Memory B cell (primary cell): Measurements from ENCODE around the gene PSMD1.
A peak's percentile ranks its signal among the peaks of the same experiment; 100 is the strongest.

Source experiments
- ATAC-seq: fragments of 150-1000 bp; cut with Tn5 transposase; 2 replicates; pipeline ENCODE4 v1.10.0; 2021; ENCODE audit warnings: low read depth, mild to moderate bottlenecking, moderate library complexity
- DNase-seq, 2 donors: peaks; one replicate each; pipeline ENCODE4 v3.0.0; 2022; ENCODE audit warnings: low spot score in 2 of 2
- H3K27ac Mint-ChIP-seq: one replicate; pipeline ENCODE4 v1.8.0; 2022; ENCODE audit warnings: mild to moderate bottlenecking, moderate library complexity, mixed read lengths
- H3K27me3 Mint-ChIP-seq: one replicate; pipeline ENCODE4 v1.8.0; 2022; ENCODE audit warnings: mixed read lengths
- H3K36me3 Mint-ChIP-seq: one replicate; pipeline ENCODE4 v1.8.0; 2022; ENCODE audit warnings: mild to moderate bottlenecking, mixed read lengths
- H3K4me1 Mint-ChIP-seq: one replicate; pipeline ENCODE4 v1.8.0; 2022; ENCODE audit warnings: mixed read lengths
- H3K4me3 Mint-ChIP-seq: one replicate; pipeline ENCODE4 v1.8.0; 2022; ENCODE audit warnings: mild to moderate bottlenecking, moderate library complexity, mixed read lengths
- H3K9me3 Mint-ChIP-seq: one replicate; pipeline ENCODE4 v1.8.0; 2022; ENCODE audit warnings: mixed read lengths

Gene PSMD1

GRCh38 chr2:231056453-231057416, at the start of gene PSMD1:
TSS of gene PSMD1 (plus strand) at chr2:231056867. CDS start at chr2:231057026, 159 bp downstream.
- Mint-ChIP-seq H3K36me3 (peaks cover 1% of the 10 kb centered on the region), H3K9me3 (no peaks in the 10 kb centered on the region), H3K4me1 (peaks cover 34% of the 10 kb centered on the region), H3K27me3 (peaks cover 6% of the 10 kb centered on the region), H3K4me3 (peak within 1 kb of the TSS; percentile 100), H3K27ac (peak within 1 kb of the TSS; percentile 98)
- ATAC-seq (peak; percentile 81), DNase-seq (peak; percentile 97)

DNA sequence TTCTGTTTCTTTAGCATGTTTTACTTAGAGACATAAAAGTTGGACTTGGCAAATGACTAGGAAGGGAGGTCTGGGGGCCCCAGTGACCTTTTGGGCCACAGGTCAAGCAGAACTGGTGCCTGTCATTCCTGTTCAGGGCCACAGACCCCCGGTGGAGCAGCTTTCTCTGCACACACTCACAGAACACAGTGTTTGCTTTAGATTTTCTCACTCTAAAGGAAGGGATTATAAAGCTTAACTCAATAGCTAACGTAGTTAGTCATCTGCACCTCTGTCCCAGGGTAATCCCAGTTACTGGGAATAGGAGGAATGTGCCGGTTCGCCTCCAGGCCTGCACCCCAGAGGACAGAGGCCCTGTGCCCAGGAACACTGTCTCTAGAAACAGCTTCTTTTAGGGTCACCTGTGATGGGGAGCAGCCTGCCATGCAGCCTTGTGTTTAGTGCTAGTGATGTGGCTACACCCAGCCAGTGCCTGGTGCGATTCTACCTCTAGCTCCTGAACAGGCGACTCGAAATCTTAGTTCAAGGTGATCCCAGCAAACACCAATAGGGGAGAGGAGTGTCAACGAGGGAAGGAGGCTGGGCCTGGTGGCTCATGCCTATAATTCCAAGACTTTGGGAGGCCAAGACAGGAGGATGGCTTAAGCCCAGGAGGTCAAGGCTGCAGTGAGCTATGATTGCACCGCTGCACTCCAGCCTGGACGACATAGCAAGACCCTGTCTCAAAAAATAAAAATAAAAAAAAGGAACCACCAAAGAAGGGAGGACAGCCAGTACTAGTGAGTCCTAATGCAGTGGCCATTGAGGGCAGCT, 49.2 kb upstream of the PSMD1 start:
- H3K4me3 Mint-ChIP-seq = no peak overlapping the region
- peaks cover 9% of the 10 kb centered on the region for H3K4me1 Mint-ChIP-seq
- peaks cover 9% of the 10 kb centered on the region for H3K9me3 Mint-ChIP-seq
- H3K27ac Mint-ChIP-seq = no peak overlapping the region
- no peak for ATAC-seq
- no peak for DNase-seq
- H3K27me3 Mint-ChIP-seq = peaks cover 11% of the 10 kb centered on the region
- H3K36me3 Mint-ChIP-seq = peaks cover 6% of the 10 kb centered on the region

GRCh38 chr2:231008131-231008530, 48.5 kb upstream of the PSMD1 start:
- Mint-ChIP-seq H3K4me3 (no peak overlapping the region), H3K36me3 (peaks cover 6% of the 10 kb centered on the region), H3K27me3 (peaks cover 11% of the 10 kb centered on the region), H3K4me1 (peaks cover 9% of the 10 kb centered on the region), H3K27ac (no peak overlapping the region), H3K9me3 (peaks cover 9% of the 10 kb centered on the region)
- ATAC-seq = no peak
- no peak for DNase-seq

- no peak for DNase-seq
- Mint-ChIP-seq H3K9me3 (peaks cover 9% of the 10 kb centered on the region), H3K27ac (no peak overlapping the region), H3K4me1 (peaks cover 9% of the 10 kb centered on the region), H3K27me3 (peaks cover 9% of the 10 kb centered on the region), H3K4me3 (no peak overlapping the region), H3K36me3 (peaks cover 6% of the 10 kb centered on the region)
- ATAC-seq = no peak
Observed at GRCh38 chr2:231009236-231009919, 47.3 kb upstream of the PSMD1 start.

DNA sequence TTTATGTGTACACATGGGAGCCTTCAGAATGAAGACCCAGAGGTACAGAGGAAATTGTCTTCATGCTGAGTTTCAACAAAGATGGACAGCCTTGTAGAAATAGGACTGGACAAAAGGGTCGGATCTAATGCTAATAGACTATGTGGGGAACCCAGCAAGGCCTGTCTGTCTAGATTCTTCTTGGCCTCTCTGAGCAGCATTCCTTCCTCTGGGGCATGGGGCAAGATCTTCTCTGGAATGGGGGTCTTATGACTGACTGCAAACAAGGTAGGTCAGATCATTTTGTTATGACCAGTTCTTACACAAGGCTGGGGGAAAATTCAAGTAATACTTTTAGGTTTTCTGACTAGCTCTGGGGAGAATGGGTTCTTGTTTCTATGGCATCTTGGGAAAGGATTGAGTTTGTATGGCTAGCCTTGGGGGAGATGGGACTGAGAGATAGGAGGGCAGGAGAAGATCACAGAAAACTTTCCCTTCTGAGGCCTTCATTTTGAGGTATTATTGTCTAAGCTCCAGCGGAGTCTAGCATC, 46.4 kb upstream of the PSMD1 start:
- no peak for DNase-seq

GRCh38 chr2:231011526-231011925, 45.1 kb upstream of the PSMD1 start:
- Mint-ChIP-seq H3K9me3 (no peaks in the 10 kb centered on the region), H3K4me3 (no peak overlapping the region), H3K27me3 (peaks cover 9% of the 10 kb centered on the region), H3K36me3 (no peaks in the 10 kb centered on the region), H3K27ac (no peak overlapping the region), H3K4me1 (no peaks in the 10 kb centered on the region)
- no peak for ATAC-seq
- no peak for DNase-seq

More for the DNA sequence above, 46.4 kb upstream of the PSMD1 start:
- no peak overlapping the region for H3K4me3 Mint-ChIP-seq
- no peak overlapping the region for H3K27ac Mint-ChIP-seq
- H3K4me1 Mint-ChIP-seq = peaks cover 3% of the 10 kb centered on the region
- H3K27me3 Mint-ChIP-seq = peaks cover 9% of the 10 kb centered on the region
- ATAC-seq = no peak
- H3K9me3 Mint-ChIP-seq = peaks cover 3% of the 10 kb centered on the region
- H3K36me3 Mint-ChIP-seq = peaks cover 3% of the 10 kb centered on the region

DNA sequence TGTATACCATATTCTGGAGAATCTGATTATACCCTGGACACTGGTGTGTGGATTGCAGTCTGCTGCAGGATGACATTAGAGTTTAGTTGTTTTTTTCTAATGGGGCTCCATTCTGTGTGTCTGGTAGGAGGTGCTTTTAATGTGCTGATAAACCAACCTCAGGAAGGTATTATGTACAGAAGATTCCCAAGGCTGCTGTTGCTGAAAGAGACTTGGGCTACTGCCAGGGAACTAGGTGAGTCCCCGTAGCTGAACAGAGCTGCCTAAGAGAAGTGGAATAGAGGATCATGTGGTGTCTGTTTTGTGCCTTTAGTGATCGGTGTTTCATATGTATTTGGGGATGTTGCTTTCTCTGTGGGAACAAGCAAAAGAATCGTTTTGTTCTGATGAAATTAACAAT, 44.2 kb upstream of the PSMD1 start:
- Mint-ChIP-seq H3K4me1 (no peaks in the 10 kb centered on the region), H3K4me3 (no peak overlapping the region), H3K9me3 (no peaks in the 10 kb centered on the region), H3K27ac (no peak overlapping the region), H3K36me3 (no peaks in the 10 kb centered on the region), H3K27me3 (peaks cover 12% of the 10 kb centered on the region)
- no peak for ATAC-seq
- DNase-seq = no peak

GRCh38 chr2:231013820-231014219, 42.8 kb upstream of the PSMD1 start:
- peaks cover 14% of the 10 kb centered on the region for H3K27me3 Mint-ChIP-seq

DNA sequence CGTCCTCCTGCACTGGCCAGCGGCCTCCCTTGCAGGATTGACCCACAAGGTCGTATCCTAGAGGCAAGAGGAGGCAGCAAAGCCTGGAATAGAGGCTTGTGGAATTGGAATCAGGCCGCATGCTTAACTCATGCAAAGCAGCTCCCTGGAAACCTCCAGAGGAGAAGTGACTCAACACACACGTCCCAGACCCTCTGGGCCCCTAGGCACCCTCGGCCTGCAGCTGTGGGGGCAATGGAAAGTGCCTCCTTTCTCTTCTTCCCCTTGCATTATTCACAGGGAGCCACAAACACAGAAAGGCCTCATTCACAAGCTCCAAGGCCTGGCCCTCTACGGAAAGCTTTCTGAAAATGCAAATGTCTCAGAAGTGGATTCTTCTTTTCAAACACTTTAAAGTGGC, 41.2 kb upstream of the PSMD1 start:
- DNase-seq = no peak
- Mint-ChIP-seq H3K36me3 (no peaks in the 10 kb centered on the region), H3K4me3 (no peak overlapping the region), H3K27ac (no peak overlapping the region), H3K27me3 (peaks cover 17% of the 10 kb centered on the region), H3K4me1 (no peaks in the 10 kb centered on the region), H3K9me3 (no peaks in the 10 kb centered on the region)
- no peak for ATAC-seq

More at GRCh38 chr2:231013820-231014219, 42.8 kb upstream of the PSMD1 start:
- H3K27ac Mint-ChIP-seq = no peak overlapping the region
- DNase-seq (no peak), ATAC-seq (no peak)
- H3K36me3 Mint-ChIP-seq = no peaks in the 10 kb centered on the region
- H3K4me3 Mint-ChIP-seq = no peak overlapping the region
- H3K4me1 Mint-ChIP-seq = no peaks in the 10 kb centered on the region
- H3K9me3 Mint-ChIP-seq = no peaks in the 10 kb centered on the region

- Mint-ChIP-seq H3K9me3 (no peaks in the 10 kb centered on the region), H3K27me3 (peaks cover 17% of the 10 kb centered on the region), H3K27ac (no peak overlapping the region), H3K4me1 (no peaks in the 10 kb centered on the region), H3K4me3 (no peak overlapping the region), H3K36me3 (peaks cover 2% of the 10 kb centered on the region)
- ATAC-seq (no peak), DNase-seq (no peak)
Observed at GRCh38 chr2:231015926-231016325, 40.7 kb upstream of the PSMD1 start.

GRCh38 chr2:231016566-231017230, 40.0 kb upstream of the PSMD1 start:
- H3K4me1 Mint-ChIP-seq = no peaks in the 10 kb centered on the region
- peaks cover 2% of the 10 kb centered on the region for H3K36me3 Mint-ChIP-seq
- H3K4me3 Mint-ChIP-seq = no peak overlapping the region
- DNase-seq = no peak
- H3K9me3 Mint-ChIP-seq = no peaks in the 10 kb centered on the region
- peaks cover 17% of the 10 kb centered on the region for H3K27me3 Mint-ChIP-seq
- no peak overlapping the region for H3K27ac Mint-ChIP-seq
- no peak for ATAC-seq

DNA sequence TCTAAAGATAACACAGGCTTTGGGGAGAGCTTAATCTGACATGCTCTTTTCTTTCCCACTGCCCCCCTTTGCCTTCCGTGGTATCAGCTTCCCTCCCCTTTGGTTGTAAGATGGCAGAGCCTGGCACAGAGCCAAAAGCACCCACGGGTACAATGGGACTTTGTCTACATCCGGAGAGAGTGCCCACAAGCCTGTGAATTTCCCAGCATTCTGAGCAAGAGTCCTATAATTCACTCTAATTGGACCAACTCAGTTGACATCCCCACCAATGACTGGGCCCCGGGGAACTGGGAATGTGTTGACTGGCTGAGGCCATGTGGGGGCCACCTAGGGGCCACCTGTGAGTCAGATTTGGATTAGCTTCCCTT, 39.5 kb upstream of the PSMD1 start:
- H3K27ac Mint-ChIP-seq = no peak overlapping the region
- H3K36me3 Mint-ChIP-seq = peaks cover 2% of the 10 kb centered on the region
- H3K4me3 Mint-ChIP-seq = no peak overlapping the region
- H3K27me3 Mint-ChIP-seq = peaks cover 14% of the 10 kb centered on the region
- H3K4me1 Mint-ChIP-seq = no peaks in the 10 kb centered on the region
- H3K9me3 Mint-ChIP-seq = no peaks in the 10 kb centered on the region
- no peak for ATAC-seq
- no peak for DNase-seq

DNA sequence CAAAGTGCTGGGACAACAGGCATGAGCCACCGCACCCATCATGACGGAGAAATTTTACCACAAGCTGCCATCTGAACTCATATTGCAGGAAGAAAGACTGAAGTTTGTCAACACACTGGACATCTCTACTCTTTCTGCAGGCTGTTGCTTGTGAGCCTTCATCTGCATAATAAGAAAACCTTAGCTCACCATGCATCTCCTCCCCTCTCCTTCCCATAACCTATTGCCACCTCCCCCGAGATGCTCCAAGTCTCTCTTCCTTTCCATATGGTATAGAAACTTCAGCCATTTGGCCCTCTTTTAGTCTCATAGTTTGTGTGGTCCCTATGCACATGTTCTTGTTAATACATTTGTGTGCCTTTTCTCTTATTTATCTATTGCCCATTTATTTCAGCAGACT, 38.5 kb upstream of the PSMD1 start:
- Mint-ChIP-seq H3K4me3 (no peak overlapping the region), H3K9me3 (no peaks in the 10 kb centered on the region), H3K27me3 (peaks cover 13% of the 10 kb centered on the region), H3K27ac (no peak overlapping the region), H3K36me3 (peaks cover 2% of the 10 kb centered on the region), H3K4me1 (no peaks in the 10 kb centered on the region)
- DNase-seq (no peak), ATAC-seq (no peak)
